SK-N-SH (cell line): ENCODE results near the gene GARIN6. TPM values are rescaled to one million over a fixed set of nuclear protein-coding genes. Genes with fewer than 3 reads are reported as not detected.

ENCODE experiments used
- CTCF ChIA-PET: fragments of 300-600, 350-600 bp; formaldehyde crosslinking; extraction: SDS; loops from one replicate; lab custom pipeline; 2021; lab: Yijun Ruan, JAX
- POLR2A ChIA-PET: fragments of 350-600 bp; sonication (Branson Sonifier 250); formaldehyde crosslinking; extraction: SDS; loops from one replicate; lab custom pipeline; 2020; ENCODE audit warnings: antibody characterized with exemption, inconsistent platforms; lab: Yijun Ruan, JAX
- DNase-seq: peaks from one replicate; pipeline ENCODE4 v3.0.0; 2012
- H2AFZ ChIP-seq: fragments of 200-600 bp; sonication (generic); 2 replicates; pipeline ENCODE4 v1.8.1; 2016; ENCODE audit warnings: antibody characterized with exemption, mild to moderate bottlenecking, low read depth
- H3F3A ChIP-seq: fragments of 200-600 bp; sonication (generic); replicated peaks from 2 replicates; pipeline ENCODE3; 2016; ENCODE audit warnings: antibody characterized with exemption, mild to moderate bottlenecking; ENCODE audit not compliant: insufficient read depth
- H3K27ac ChIP-seq, 2 experiments: fragments of 200-500 bp in 1 of 2; fragments of 200-600 bp in 1 of 2; sonication (Bioruptor generic) in 1 of 2; sonication (generic), shearing (Covaris generic) in 1 of 2; 2 replicates each; pipeline versions ENCODE4 v1.5.1 to v1.6.1; 2014 to 2016; ENCODE audit warnings: low read depth in 2 of 2, inconsistent platforms in 1 of 2, low read length in 1 of 2, mild to moderate bottlenecking in 1 of 2, mixed read lengths in 1 of 2
- H3K27me3 ChIP-seq: fragments of 200-600 bp; sonication (generic), shearing (Covaris generic); 2 replicates; pipeline ENCODE4 v1.6.1; 2016; ENCODE audit warnings: mixed run types; ENCODE audit not compliant: insufficient read depth
- H3K36me3 ChIP-seq, 2 experiments: fragments of 200-500 bp in 1 of 2; fragments of 200-600 bp in 1 of 2; sonication (Bioruptor generic) in 1 of 2; sonication (generic) in 1 of 2; replicated peaks in 1 of 2; 2 replicates each; pipeline versions ENCODE3 to v1.5.1; 2014 to 2016; ENCODE audit warnings: low read length in 1 of 2, mild to moderate bottlenecking in 1 of 2; ENCODE audit not compliant: insufficient read depth in 2 of 2, control insufficient read depth in 1 of 2
- H3K4me1 ChIP-seq, 2 experiments: fragments of 200-500 bp in 1 of 2; fragments of 200-600 bp in 1 of 2; sonication (Bioruptor generic) in 1 of 2; sonication (generic), shearing (Covaris generic) in 1 of 2; 2 replicates each; pipeline versions ENCODE4 v1.5.1 to v1.6.1; 2014 to 2016; ENCODE audit warnings: low read depth in 1 of 2, low read length in 1 of 2, mixed run types in 1 of 2; ENCODE audit not compliant: insufficient read depth in 2 of 2, control insufficient read depth in 1 of 2
- H3K4me2 ChIP-seq: fragments of 200-600 bp; sonication (generic), shearing (Covaris generic); 2 replicates; pipeline ENCODE4 v1.6.1; 2017; ENCODE audit warnings: mixed run types
- H3K4me3 ChIP-seq, 2 experiments: fragments of 200-500 bp in 1 of 2; fragments of 200-600 bp in 1 of 2; sonication (Bioruptor generic) in 1 of 2; sonication (generic), shearing (Covaris generic) in 1 of 2; 2 replicates each; pipeline versions ENCODE4 v1.5.1 to v1.8.1; 2014 to 2016; ENCODE audit warnings: low read depth in 2 of 2, inconsistent platforms in 1 of 2, low read length in 1 of 2, mild to moderate bottlenecking in 1 of 2, mixed read lengths in 1 of 2, moderate library complexity in 1 of 2
- H3K79me2 ChIP-seq: fragments of 200-600 bp; sonication (generic); 2 replicates; pipeline ENCODE4 v1.8.1; 2017; ENCODE audit warnings: mild to moderate bottlenecking; ENCODE audit not compliant: insufficient read depth
- H3K9ac ChIP-seq: fragments of 200-600 bp; sonication (generic); 2 replicates; pipeline ENCODE4 v1.6.1; 2017; ENCODE audit warnings: mixed run types
- H3K9me2 ChIP-seq: fragments of 200-600 bp; sonication (generic); 2 replicates; pipeline ENCODE4 v1.6.1; 2017; ENCODE audit warnings: mixed run types
- H3K9me3 ChIP-seq: fragments of 200-600 bp; sonication (generic); 2 replicates; pipeline ENCODE4 v1.6.1; 2017; ENCODE audit warnings: mixed run types, mild to moderate bottlenecking, moderate library complexity
- H4K20me1 ChIP-seq: fragments of 200-600 bp; sonication (generic); 2 replicates; pipeline ENCODE4 v1.6.1; 2017; ENCODE audit warnings: mild to moderate bottlenecking, mixed run types; ENCODE audit not compliant: insufficient read depth
- CTCF ChIP-seq: fragments of 200-600 bp; sonication (generic); IDR thresholded peaks from 2 replicates; pipeline ENCODE4 v1.6.1; 2017; ENCODE audit warnings: antibody characterized with exemption, mild to moderate bottlenecking, moderate library complexity
- ELF1 ChIP-seq: IDR thresholded peaks from 2 replicates; pipeline ENCODE4 v1.4.0; 2012
- EP300 ChIP-seq, 2 experiments: IDR thresholded peaks; 2 replicates each; pipeline versions ENCODE4 v1.4.0 to v1.6.1; 2012; ENCODE audit warnings: borderline replicate concordance in 1 of 2, low read depth in 1 of 2, low read length in 1 of 2
- EZH2phosphoT487 ChIP-seq: fragments of 200-600 bp; sonication (generic); IDR thresholded peaks from 2 replicates; pipeline ENCODE4 v1.6.1; 2017; ENCODE audit warnings: low read depth, mixed run types, mild to moderate bottlenecking, antibody characterized with exemption, moderate library complexity, borderline replicate concordance
- GABPA ChIP-seq: IDR thresholded peaks from 2 replicates; pipeline ENCODE4 v1.4.0; 2012; ENCODE audit warnings: low read depth, mild to moderate bottlenecking
- GATA2 ChIP-seq: sonication (generic); formaldehyde crosslinking; IDR thresholded peaks from 2 replicates; pipeline ENCODE4 v1.5.0; 2020; ENCODE audit warnings: mild to moderate bottlenecking, missing genetic modification reagents
- JUND ChIP-seq: IDR thresholded peaks from 2 replicates; pipeline ENCODE4 v1.4.0; 2012
- MAX ChIP-seq: IDR thresholded peaks from 2 replicates; pipeline ENCODE4 v1.4.0; 2012; ENCODE audit warnings: low read depth
- MEF2A ChIP-seq: IDR thresholded peaks from 2 replicates; pipeline ENCODE4 v1.4.0; 2012; ENCODE audit warnings: low read depth, borderline replicate concordance
- NRF1 ChIP-seq: IDR thresholded peaks from 2 replicates; pipeline ENCODE4 v1.6.1; 2012; ENCODE audit warnings: low read depth, mild to moderate bottlenecking, low read length
- PBX3 ChIP-seq: IDR thresholded peaks from 2 replicates; pipeline ENCODE4; 2012
- POLR2AphosphoS5 ChIP-seq: IDR thresholded peaks from 2 replicates; pipeline ENCODE4 v1.6.1; 2012; ENCODE audit warnings: low read depth, low read length
- RFX5 ChIP-seq: IDR thresholded peaks from 2 replicates; pipeline ENCODE4 v1.6.1; 2012; ENCODE audit warnings: mild to moderate bottlenecking, improper control_type of control experiment, low read length
- TCF12 ChIP-seq: IDR thresholded peaks from 2 replicates; pipeline ENCODE4 v1.4.0; 2012
- TEAD4 ChIP-seq: IDR thresholded peaks from 2 replicates; pipeline ENCODE4 v1.4.0; 2012; ENCODE audit warnings: mild to moderate bottlenecking, borderline replicate concordance; ENCODE audit not compliant: insufficient read depth
- YY1 ChIP-seq: IDR thresholded peaks from 2 replicates; pipeline ENCODE4 v1.4.0; 2012; ENCODE audit warnings: low read depth, mild to moderate bottlenecking
- ZBTB33 ChIP-seq: IDR thresholded peaks from 2 replicates; pipeline ENCODE4 v1.4.0; 2012; ENCODE audit warnings: low read depth, borderline replicate concordance
- WGBS: methylation state at CpG from one replicate; pipeline ENCODE4 v1.1.6; 2017; ENCODE audit warnings: low lambda C conversion rate; 5-methylcytosine and 5-hydroxymethylcytosine counted together
- polyA plus RNA-seq, 3 experiments: library from polyadenylated mRNA; depleted of rRNA; stranded (reverse); fragments of >200 nt; gene quantifications; 2 replicates each; pipeline ENCODE4 v1.2.3, GENCODE V29; 2012
- TF ChIP-seq, protein P1 (sequence below): IDR thresholded peaks from 2 replicates; pipeline ENCODE4 v1.4.0; 2012; ENCODE audit warnings: low read depth, borderline replicate concordance

The GARIN6 gene
- polyA plus RNA-seq, 1 of the 3 experiments (the other 2 are of a cell fraction): not detected

DNA sequence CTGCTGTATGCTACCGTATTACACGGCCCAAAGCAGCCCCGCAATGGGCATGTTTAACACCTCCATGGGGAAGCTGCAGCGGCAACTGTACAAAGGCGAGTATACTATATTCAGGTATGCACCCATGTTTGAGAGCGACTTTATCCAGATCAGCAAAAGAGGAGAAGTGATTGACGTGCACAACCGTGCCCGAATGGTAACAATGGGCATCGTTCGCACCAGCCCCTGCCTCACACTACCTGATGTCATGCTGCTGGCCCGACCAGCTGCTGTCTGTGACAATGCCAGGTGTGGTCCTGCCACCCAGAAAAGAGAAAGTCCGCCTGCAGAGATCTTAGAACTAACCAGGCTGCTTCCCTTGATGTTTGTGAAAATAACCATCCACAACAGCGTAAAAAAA, 630 bp downstream of the GARIN6 start:
- H3K4me2 ChIP-seq: no peak overlapping the region
- ChIA-PET CTCF (interaction anchor here (1.4 kb wide), 1 partner anchor 605 kb away, joined by 3 read pairs; no protein-coding TSS in a partner anchor), POLR2A (no interaction called here)
- no peaks in the 10 kb centered on the region for H3K79me2 ChIP-seq
- H3K9me2 ChIP-seq: no peaks in the 10 kb centered on the region
- no peaks in the 10 kb centered on the region for H3K36me3 ChIP-seq
- no peaks in the 10 kb centered on the region for H3K9me3 ChIP-seq
- TF ChIP-seq JUND (no peak), NRF1 (no peak), EZH2phosphoT487 (no peak), MEF2A (no peak), TCF12 (no peak)
- TF ChIP-seq, protein P1, sequence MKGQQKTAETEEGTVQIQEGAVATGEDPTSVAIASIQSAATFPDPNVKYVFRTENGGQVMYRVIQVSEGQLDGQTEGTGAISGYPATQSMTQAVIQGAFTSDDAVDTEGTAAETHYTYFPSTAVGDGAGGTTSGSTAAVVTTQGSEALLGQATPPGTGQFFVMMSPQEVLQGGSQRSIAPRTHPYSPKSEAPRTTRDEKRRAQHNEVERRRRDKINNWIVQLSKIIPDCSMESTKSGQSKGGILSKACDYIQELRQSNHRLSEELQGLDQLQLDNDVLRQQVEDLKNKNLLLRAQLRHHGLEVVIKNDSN: no peak
- H3K9ac ChIP-seq: no peak overlapping the region
- no peaks in the 10 kb centered on the region for H3K27me3 ChIP-seq
- no peak overlapping the region for H3K27ac ChIP-seq
- H3K4me1 ChIP-seq: no peaks in the 10 kb centered on the region
- H4K20me1 ChIP-seq: no peaks in the 10 kb centered on the region
- no peaks in the 10 kb centered on the region for H3F3A ChIP-seq
- DNase-seq: no peak
- WGBS: 67% methylated on average over 9 of the region's 14 CpGs
- no peak overlapping the region for H2AFZ ChIP-seq
- no peak overlapping the region for H3K4me3 ChIP-seq

DNA sequence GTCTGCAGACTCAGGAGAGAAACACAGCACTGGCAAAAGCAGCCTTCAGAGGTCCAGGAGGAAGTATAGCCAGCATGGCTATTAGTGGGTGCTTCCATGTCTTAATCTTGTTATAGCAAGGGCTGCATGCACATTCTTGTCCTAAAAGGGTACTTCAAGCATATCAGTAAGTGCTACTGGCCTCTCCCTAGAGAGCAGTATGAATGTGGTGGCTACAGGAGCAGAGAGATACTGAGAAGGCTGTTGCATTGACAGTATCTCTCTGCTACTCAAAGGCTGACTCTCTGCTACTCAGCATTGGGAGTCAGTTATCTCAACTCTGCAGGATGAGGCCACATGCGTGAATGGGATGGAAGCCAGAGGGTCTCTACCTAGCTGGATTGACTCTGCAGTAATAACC, 2.0 kb downstream of the GARIN6 start:
- no peak overlapping the region for H2AFZ ChIP-seq
- no peaks in the 10 kb centered on the region for H3F3A ChIP-seq
- no peaks in the 10 kb centered on the region for H3K79me2 ChIP-seq
- no peaks in the 10 kb centered on the region for H4K20me1 ChIP-seq
- WGBS: no CpG with 5 or more reads among the region's 1 CpG
- H3K9me3 ChIP-seq: no peaks in the 10 kb centered on the region
- H3K27ac ChIP-seq: no peak overlapping the region
- DNase-seq: no peak
- ChIA-PET CTCF (no interaction called here), POLR2A (no interaction called here)
- H3K9ac ChIP-seq: no peak overlapping the region
- H3K4me3 ChIP-seq: no peak overlapping the region
- no peak overlapping the region for H3K4me2 ChIP-seq
- no peaks in the 10 kb centered on the region for H3K9me2 ChIP-seq
- H3K36me3 ChIP-seq: no peaks in the 10 kb centered on the region
- no peaks in the 10 kb centered on the region for H3K4me1 ChIP-seq
- TF ChIP-seq RFX5 (no peak), GABPA (no peak), EP300 (IDR thresholded peaks at IDR 0.05; ENCODE audit: borderline replicate concordance in 1 of 2, low read depth in 1 of 2, low read length in 1 of 2) (no peak), PBX3 (no peak), POLR2AphosphoS5 (no peak), JUND (no peak), ZBTB33 (no peak), GATA2 (CRISPR knock-in tag) (no peak), ELF1 (no peak), YY1 (no peak), MAX (no peak), TCF12 (no peak), EZH2phosphoT487 (no peak), CTCF (no peak), TEAD4 (no peak)
- TF ChIP-seq, protein P1: no peak
- no peaks in the 10 kb centered on the region for H3K27me3 ChIP-seq
